ENCODE results near the gene SLC35D3. TPM values are rescaled to one million over a fixed set of nuclear protein-coding genes. Genes with fewer than 3 reads are reported as not detected.
"Not testable (repeated sequence)": the region's sequence is repeated elsewhere in the genome, so short reads cannot be mapped to it uniquely, and the experiment has no call there.

The SLC35D3 gene
- not detected for total RNA-seq

GRCh38 chr6:136921936-136922684 is at the start of gene SLC35D3:
TSS of gene SLC35D3 (plus strand) at chr6:136922301. CDS start at chr6:136922429, 128 bp downstream.
- no peaks in the 10 kb centered on the region for H3K9me3 Mint-ChIP-seq (ENCODE audit: low read depth)
- intact Hi-C loops (cut with DNase I, micrococcal nuclease) = loop anchor here (1.0 to 10.0 kb wide), 4 partner anchors 77 to 575 kb away; partner anchors contain the start of gene PEX7 (in 1 of the 2)
- DNase-seq = peak; percentile 41
- ATAC-seq = peak; percentile 35
- no peak within 1 kb of the TSS for H3K27ac Mint-ChIP-seq
- ChIA-PET POLR2A (no interaction called here), CTCF (interaction anchor here (0.6 to 1.6 kb wide), 2 partner anchors 215 to 278 kb away, joined by 5 read pairs; no protein-coding TSS in a partner anchor)
- H3K4me1 Mint-ChIP-seq = peaks cover 18% of the 10 kb centered on the region
- no peaks in the 10 kb centered on the region for H3K36me3 Mint-ChIP-seq (ENCODE audit: low read depth)
- H3K4me3 Mint-ChIP-seq = peak within 1 kb of the TSS; percentile 69
- peaks cover 51% of the 10 kb centered on the region for H3K27me3 Mint-ChIP-seq

- H3K27me3 Mint-ChIP-seq = no peaks in the 10 kb centered on the region
- no peak overlapping the region for H3K4me3 Mint-ChIP-seq
- no peaks in the 10 kb centered on the region for H3K4me1 Mint-ChIP-seq
- no peak overlapping the region for H3K27ac Mint-ChIP-seq
- ATAC-seq (no peak), DNase-seq (no peak)
- H3K36me3 Mint-ChIP-seq (ENCODE audit: low read depth) = peaks cover 42% of the 10 kb centered on the region
- peaks cover 13% of the 10 kb centered on the region for H3K9me3 Mint-ChIP-seq (ENCODE audit: low read depth)
- intact Hi-C loops (cut with DNase I, micrococcal nuclease) = no loop called here
- CTCF ChIA-PET = no interaction called here
- POLR2A ChIA-PET = no interaction called here
Measured at GRCh38 chr6:136873748-136874147, 48.4 kb upstream of the SLC35D3 start.

- H3K4me1 Mint-ChIP-seq; H3K27me3 Mint-ChIP-seq; intact Hi-C loops (cut with DNase I, micrococcal nuclease); H3K4me3 Mint-ChIP-seq; DNase-seq; POLR2A ChIA-PET; ATAC-seq; H3K27ac Mint-ChIP-seq; CTCF ChIA-PET: not testable (repeated sequence)
- Mint-ChIP-seq H3K9me3 (ENCODE audit: low read depth) (peaks cover 13% of the 10 kb centered on the region), H3K36me3 (ENCODE audit: low read depth) (peaks cover 34% of the 10 kb centered on the region)
Measured at GRCh38 chr6:136876469-136876868, 45.6 kb upstream of the SLC35D3 start.

GRCh38 chr6:136880748-136881460 is 41.2 kb upstream of the SLC35D3 start:
- no peaks in the 10 kb centered on the region for H3K27me3 Mint-ChIP-seq
- intact Hi-C loops (cut with DNase I, micrococcal nuclease) = no loop called here
- POLR2A ChIA-PET = no interaction called here

GRCh38 chr6:136886091-136886490 is 36.0 kb upstream of the SLC35D3 start:
- no peaks in the 10 kb centered on the region for H3K27me3 Mint-ChIP-seq
- H3K4me3 Mint-ChIP-seq = no peak overlapping the region
- no peak for DNase-seq
- H3K27ac Mint-ChIP-seq = no peak overlapping the region
- peaks cover 5% of the 10 kb centered on the region for H3K4me1 Mint-ChIP-seq
- POLR2A ChIA-PET = no interaction called here
- intact Hi-C loops (cut with DNase I, micrococcal nuclease) = no loop called here
- peaks cover 2% of the 10 kb centered on the region for H3K36me3 Mint-ChIP-seq (ENCODE audit: low read depth)
- peak; percentile 61 for ATAC-seq
- CTCF ChIA-PET = interaction anchor here (0.6 to 1.1 kb wide), 2 partner anchors 14 to 242 kb away, joined by 4 read pairs; no protein-coding TSS in a partner anchor
- H3K9me3 Mint-ChIP-seq (ENCODE audit: low read depth) = no peaks in the 10 kb centered on the region

More at GRCh38 chr6:136880748-136881460, 41.2 kb upstream of the SLC35D3 start:
- H3K9me3 Mint-ChIP-seq (ENCODE audit: low read depth) = no peaks in the 10 kb centered on the region
- no peak overlapping the region for H3K4me3 Mint-ChIP-seq
- ATAC-seq (no peak), DNase-seq (no peak)
- CTCF ChIA-PET = interaction anchor here (1.6 kb wide), 1 partner anchor 9 kb away, joined by 5 read pairs; no protein-coding TSS in a partner anchor
- H3K36me3 Mint-ChIP-seq (ENCODE audit: low read depth) = peaks cover 10% of the 10 kb centered on the region
- no peak overlapping the region for H3K27ac Mint-ChIP-seq
- peaks cover under 1% of the 10 kb centered on the region for H3K4me1 Mint-ChIP-seq

GRCh38 chr6:136887953-136888352 is 34.1 kb upstream of the SLC35D3 start:
- H3K27me3 Mint-ChIP-seq = no peaks in the 10 kb centered on the region
- H3K4me3 Mint-ChIP-seq = no peak overlapping the region
- intact Hi-C loops (cut with DNase I, micrococcal nuclease) = no loop called here
- peaks cover 5% of the 10 kb centered on the region for H3K4me1 Mint-ChIP-seq
- no peaks in the 10 kb centered on the region for H3K9me3 Mint-ChIP-seq (ENCODE audit: low read depth)
- no peak for ATAC-seq
- no peak for DNase-seq
- ChIA-PET POLR2A (no interaction called here), CTCF (interaction anchor here (1.3 kb wide), 2 partner anchors 12 to 244 kb away, joined by 3 to 7 read pairs; no protein-coding TSS in a partner anchor)
- H3K27ac Mint-ChIP-seq = no peak overlapping the region
- H3K36me3 Mint-ChIP-seq (ENCODE audit: low read depth) = peaks cover 9% of the 10 kb centered on the region

GRCh38 chr6:136889271-136890193 is 32.6 kb upstream of the SLC35D3 start:
- CTCF ChIA-PET = interaction anchor here (1.3 kb wide), 1 partner anchor 9 kb away, joined by 5 read pairs; no protein-coding TSS in a partner anchor
- POLR2A ChIA-PET = no interaction called here
- ATAC-seq = no peak
- intact Hi-C loops (cut with DNase I, micrococcal nuclease) = no loop called here
- no peak overlapping the region for H3K4me3 Mint-ChIP-seq
- DNase-seq = no peak
- peaks cover 5% of the 10 kb centered on the region for H3K4me1 Mint-ChIP-seq
- H3K27me3 Mint-ChIP-seq = no peaks in the 10 kb centered on the region
- H3K9me3 Mint-ChIP-seq (ENCODE audit: low read depth) = no peaks in the 10 kb centered on the region
- H3K27ac Mint-ChIP-seq = no peak overlapping the region
- peaks cover 13% of the 10 kb centered on the region for H3K36me3 Mint-ChIP-seq (ENCODE audit: low read depth)

GRCh38 chr6:136890194-136890839 is 31.8 kb upstream of the SLC35D3 start:
- ChIA-PET CTCF (interaction anchor here (0.5 to 1.3 kb wide), 2 partner anchors 10 to 65 kb away, joined by 4 to 5 read pairs; no protein-coding TSS in a partner anchor), POLR2A (no interaction called here)
- peaks cover 13% of the 10 kb centered on the region for H3K36me3 Mint-ChIP-seq (ENCODE audit: low read depth)
- intact Hi-C loops (cut with DNase I, micrococcal nuclease) = no loop called here
- H3K4me3 Mint-ChIP-seq = no peak overlapping the region
- H3K27me3 Mint-ChIP-seq = no peaks in the 10 kb centered on the region
- H3K27ac Mint-ChIP-seq = no peak overlapping the region
- H3K9me3 Mint-ChIP-seq (ENCODE audit: low read depth) = no peaks in the 10 kb centered on the region
- ATAC-seq = no peak
- peaks cover 5% of the 10 kb centered on the region for H3K4me1 Mint-ChIP-seq
- no peak for DNase-seq

GRCh38 chr6:136890986-136891385 is 31.1 kb upstream of the SLC35D3 start:
- ATAC-seq = no peak
- POLR2A ChIA-PET = no interaction called here
- Mint-ChIP-seq H3K4me1 (peaks cover 4% of the 10 kb centered on the region), H3K9me3 (ENCODE audit: low read depth) (no peaks in the 10 kb centered on the region), H3K4me3 (no peak overlapping the region), H3K36me3 (ENCODE audit: low read depth) (peaks cover 13% of the 10 kb centered on the region), H3K27me3 (no peaks in the 10 kb centered on the region), H3K27ac (no peak overlapping the region)
- CTCF ChIA-PET = interaction anchor here (0.5 kb wide), 1 partner anchor 66 kb away, joined by 4 read pairs; no protein-coding TSS in a partner anchor
- no peak for DNase-seq
- intact Hi-C loops (cut with DNase I, micrococcal nuclease) = no loop called here

GRCh38 chr6:136893187-136893586 is 28.9 kb upstream of the SLC35D3 start:
- Mint-ChIP-seq H3K4me3 (no peak overlapping the region), H3K27ac (no peak overlapping the region), H3K27me3 (no peaks in the 10 kb centered on the region), H3K4me1 (no peaks in the 10 kb centered on the region), H3K9me3 (ENCODE audit: low read depth) (no peaks in the 10 kb centered on the region), H3K36me3 (ENCODE audit: low read depth) (peaks cover 13% of the 10 kb centered on the region)
- ATAC-seq (no peak), DNase-seq (no peak)
- POLR2A ChIA-PET = no interaction called here
- CTCF ChIA-PET = interaction anchor here (1.0 kb wide), 1 partner anchor 27 kb away, joined by 3 read pairs; no protein-coding TSS in a partner anchor
- intact Hi-C loops (cut with DNase I, micrococcal nuclease) = no loop called here
